Posterior vena cava (tissue), 2 donors: Measurements from ENCODE around the gene UBAC2. TPM values are rescaled to one million over a fixed set of nuclear protein-coding genes. Genes with fewer than 3 reads are reported as not detected.

Experiments
- DNase-seq: peaks from one replicate; pipeline ENCODE4 v3.0.0-alpha.2; 2020; ENCODE audit warnings: low spot score
- intact Hi-C, 2 donors: fragments of 100-400 bp; cut with DNase I; formaldehyde crosslinking; loops; one replicate each; pipeline versions ENCODE4 v1.14.1 to v1.14.2; 2022 to 2023
- total RNA-seq, 2 donors: library from RNA; stranded (reverse); fragmentation: NEBNext Ultra II Directional; extraction: Animal tissue kit (Norgen Biotek cat#: 25700); gene quantifications; one replicate each; pipeline ENCODE4 v1.2.1, GENCODE V29; 2021
- donor health status: DM: yes; HTN: yes; CAD: no.
- donor health status: DM: yes; HTN: yes; CAD: no.

UBAC2 gene
- total RNA-seq, 2 donors from 2014 or later, result 38.2 to 41.4 TPM

GRCh38 chr13:99178636-99179035 lies 22.0 kb upstream of the UBAC2 start:
- no peak for DNase-seq
- intact Hi-C loops, result loop anchor here (5.0 kb wide), 2 partner anchors 89 to 259 kb away; no protein-coding TSS in a partner anchor

- intact Hi-C loops, result loop anchor here (5.0 kb wide), 2 partner anchors 88 to 258 kb away; no protein-coding TSS in a partner anchor
- no peak for DNase-seq
Measured at GRCh38 chr13:99179460-99179859, 21.2 kb upstream of the UBAC2 start.

- no peak for DNase-seq
- intact Hi-C loops, result no loop called here
Measured at GRCh38 chr13:99182439-99182838, 18.2 kb upstream of the UBAC2 start.

- no peak for DNase-seq
- intact Hi-C loops, result no loop called here
Measured at GRCh38 chr13:99185606-99186005, 15.0 kb upstream of the UBAC2 start.

- DNase-seq, result no peak
- intact Hi-C loops, result no loop called here
Measured at GRCh38 chr13:99190147-99190985, 10.3 kb upstream of the UBAC2 start.

GRCh38 chr13:99191336-99191899 lies 9.2 kb upstream of the UBAC2 start:
- intact Hi-C loops, result no loop called here
- no peak for DNase-seq

- intact Hi-C loops, result no loop called here
- DNase-seq, result no peak
Measured at GRCh38 chr13:99191900-99192399, 8.7 kb upstream of the UBAC2 start.

- no peak for DNase-seq
- intact Hi-C loops, result no loop called here
Measured at GRCh38 chr13:99192480-99192879, 8.2 kb upstream of the UBAC2 start.

- intact Hi-C loops, result no loop called here
Measured at GRCh38 chr13:99193152-99193551, 7.5 kb upstream of the UBAC2 start.

GRCh38 chr13:99196466-99197116 lies 4.1 kb upstream of the UBAC2 start:
- intact Hi-C loops, result no loop called here
- DNase-seq, result no peak

More at GRCh38 chr13:99193152-99193551, 7.5 kb upstream of the UBAC2 start:
- no peak for DNase-seq

- DNase-seq, result no peak
- intact Hi-C loops, result no loop called here
Measured at GRCh38 chr13:99197117-99197651, 3.5 kb upstream of the UBAC2 start.

- no peak for DNase-seq
- intact Hi-C loops, result no loop called here
Measured at GRCh38 chr13:99199541-99200431, 868 bp upstream of the UBAC2 start.

GRCh38 chr13:99203601-99204579 lies 3.2 kb downstream of the UBAC2 start:
- intact Hi-C loops, result no loop called here
- DNase-seq, result no peak

GRCh38 chr13:99205621-99206220 lies 5.1 kb downstream of the UBAC2 start:
- intact Hi-C loops, result no loop called here
- DNase-seq, result no peak

- intact Hi-C loops, result no loop called here
- no peak for DNase-seq
Measured at GRCh38 chr13:99206226-99206625, 5.6 kb downstream of the UBAC2 start.

- DNase-seq, result no peak
- intact Hi-C loops, result no loop called here
Measured at GRCh38 chr13:99206873-99207272, 6.2 kb downstream of the UBAC2 start.

- no peak for DNase-seq
- intact Hi-C loops, result no loop called here
Measured at GRCh38 chr13:99207511-99207910, 6.9 kb downstream of the UBAC2 start.
